Esophagus (tissue), 2 donors: ENCODE results near the gene FHOD3. TPM values are rescaled to one million over a fixed set of nuclear protein-coding genes. Genes with fewer than 3 reads are reported as not detected.
"Not testable (repeated sequence)": the region's sequence is repeated elsewhere in the genome, so short reads cannot be mapped to it uniquely, and the experiment has no call there.

Source experiments
- H3K27ac ChIP-seq, 2 donors: one replicate each; pipeline ENCODE4 v1.5.1; 2013; ENCODE audit warnings: low read depth in 2 of 2, mild to moderate bottlenecking in 2 of 2, inconsistent platforms in 1 of 2, low read length in 1 of 2, moderate library complexity in 1 of 2
- H3K27me3 ChIP-seq, 2 donors: one replicate each; pipeline ENCODE4 v1.6.1; 2013; ENCODE audit warnings: low read length in 2 of 2, control low read depth in 1 of 2, mild to moderate bottlenecking in 1 of 2; ENCODE audit not compliant: insufficient read depth in 2 of 2, control insufficient read depth in 1 of 2
- H3K36me3 ChIP-seq, 2 donors: one replicate each; pipeline ENCODE4 v1.6.1; 2013; ENCODE audit warnings: low read length in 1 of 2; ENCODE audit not compliant: control insufficient read depth in 2 of 2, insufficient read depth in 2 of 2
- H3K4me1 ChIP-seq, 2 donors: one replicate each; pipeline ENCODE4 v1.6.1; 2013; ENCODE audit warnings: low read length in 1 of 2; ENCODE audit not compliant: control insufficient read depth in 2 of 2, insufficient read depth in 2 of 2
- H3K4me3 ChIP-seq, 2 donors: one replicate each; pipeline ENCODE4 v1.5.1; 2013; ENCODE audit warnings: low read length in 2 of 2, mild to moderate bottlenecking in 2 of 2, low read depth in 1 of 2, moderate library complexity in 1 of 2
- H3K9me3 ChIP-seq, 2 donors: one replicate each; pipeline ENCODE4 v1.6.1; 2013; ENCODE audit warnings: mild to moderate bottlenecking in 2 of 2, low read depth in 1 of 2, low read length in 1 of 2, moderate library complexity in 1 of 2; ENCODE audit not compliant: control insufficient read depth in 2 of 2, insufficient read depth in 1 of 2
- WGBS, 2 donors: extraction: QIAGEN DNeasy Blood & Tissue Kit; methylation state at CpG; one replicate each; pipeline ENCODE4 v1.1.7; 2013; 5-methylcytosine and 5-hydroxymethylcytosine counted together
- polyA plus RNA-seq, 2 donors: library from polyadenylated mRNA; stranded (reverse); fragments of 200-250 nt; gene quantifications; one replicate each; pipeline ENCODE4 v1.2.3, GENCODE V29; 2013
- donor health status: healthy with polysubstance abuse.
- donor health status: Bipolar disorder and iron deficiency.

FHOD3 gene
- polyA plus RNA-seq, 2 donors = 3.7 to 11.1 TPM

DNA sequence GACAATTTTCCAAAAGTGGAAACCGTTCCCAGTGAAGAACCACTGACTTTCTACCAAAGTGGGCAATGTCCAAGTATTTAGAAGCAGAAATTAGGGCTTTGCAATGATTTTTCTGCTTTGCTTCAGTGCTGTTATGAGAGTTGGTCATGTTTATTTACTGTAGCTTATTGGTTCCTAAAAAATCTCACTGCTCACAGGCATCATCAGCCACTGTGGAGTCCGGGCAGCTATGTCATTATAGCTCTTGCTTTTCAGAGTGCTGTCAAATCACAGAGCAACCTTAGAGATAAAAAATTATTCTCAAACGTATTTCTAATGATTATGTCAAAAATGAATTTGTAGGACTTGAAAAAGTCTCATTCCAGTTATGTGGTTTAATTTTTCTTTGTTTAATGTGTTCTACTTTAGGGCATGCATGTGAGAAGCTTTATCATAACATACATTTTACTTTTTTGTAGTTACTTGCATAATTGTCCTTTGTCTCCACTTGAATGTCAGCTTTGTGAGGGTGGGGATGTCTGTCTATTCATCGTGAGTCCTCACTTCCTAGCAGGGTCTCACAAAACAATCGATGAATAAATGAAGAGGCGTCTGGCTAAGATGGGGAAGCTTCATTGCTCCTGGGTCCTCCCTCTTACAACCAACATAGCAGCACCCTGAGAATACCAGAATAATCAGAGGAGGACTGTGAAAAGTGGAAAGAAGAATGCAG lies 413.7 kb downstream of the FHOD3 start:
- no peaks in the 10 kb centered on the region for H3K27me3 ChIP-seq
- WGBS, 2 donors = 70 to 74% methylated on average over 6 of the region's 6 CpGs
- H3K4me1 ChIP-seq = no peaks in the 10 kb centered on the region
- H3K9me3 ChIP-seq = peaks cover 0 to 2% of the 10 kb centered on the region in 2 donors
- H3K4me3 ChIP-seq = no peak overlapping the region
- no peak overlapping the region for H3K27ac ChIP-seq
- H3K36me3 ChIP-seq = peaks cover 0 to 3% of the 10 kb centered on the region in 2 donors

- 56 to 63% methylated on average over 6 of the region's 6 CpGs for WGBS, 2 donors
- Histone ChIP-seq H3K9me3 (peaks cover 0 to 2% of the 10 kb centered on the region in 2 donors), H3K27ac (no peak overlapping the region), H3K4me1 (no peaks in the 10 kb centered on the region), H3K36me3 (peaks cover 0 to 3% of the 10 kb centered on the region in 2 donors), H3K4me3 (no peak overlapping the region), H3K27me3 (no peaks in the 10 kb centered on the region)
These were observed 414.4 kb downstream of the FHOD3 start for GRCh38 chr18:36711813-36712444.

DNA sequence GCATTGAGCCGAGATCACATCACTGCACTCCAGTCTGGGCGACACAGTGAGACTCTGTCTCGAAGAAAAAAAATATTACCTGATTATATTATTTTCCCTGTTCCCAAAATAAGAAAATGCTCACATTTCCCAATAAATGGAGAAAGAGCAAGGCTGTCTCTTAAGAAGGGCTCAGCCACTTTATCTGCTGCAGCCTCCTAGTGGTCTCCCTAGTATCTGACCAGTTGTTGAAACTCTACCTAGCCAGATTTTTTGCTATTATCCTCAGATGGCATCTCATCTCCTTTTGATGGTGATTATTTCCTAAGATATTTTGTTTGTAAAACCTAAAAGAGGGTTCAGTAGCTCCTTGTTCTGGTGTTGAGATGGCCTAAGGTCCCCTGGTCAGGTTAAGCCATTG lies 417.0 kb downstream of the FHOD3 start:
- no peaks in the 10 kb centered on the region for H3K4me1 ChIP-seq
- H3K27me3 ChIP-seq = no peaks in the 10 kb centered on the region
- WGBS, 2 donors = 95 to 97% methylated on average over 3 of the region's 3 CpGs
- H3K4me3 ChIP-seq = no peak overlapping the region
- H3K9me3 ChIP-seq = no peaks in the 10 kb centered on the region
- H3K27ac ChIP-seq = no peak overlapping the region
- no peaks in the 10 kb centered on the region for H3K36me3 ChIP-seq

- no peaks in the 10 kb centered on the region for H3K36me3 ChIP-seq
- H3K9me3 ChIP-seq = no peaks in the 10 kb centered on the region
- no peak overlapping the region for H3K4me3 ChIP-seq
- no peak overlapping the region for H3K27ac ChIP-seq
- no peaks in the 10 kb centered on the region for H3K27me3 ChIP-seq
- H3K4me1 ChIP-seq = no peaks in the 10 kb centered on the region
- WGBS, 2 donors = 85 to 90% methylated on average over 12 of the region's 12 CpGs
These were observed 420.1 kb downstream of the FHOD3 start for GRCh38 chr18:36717422-36718110.

DNA sequence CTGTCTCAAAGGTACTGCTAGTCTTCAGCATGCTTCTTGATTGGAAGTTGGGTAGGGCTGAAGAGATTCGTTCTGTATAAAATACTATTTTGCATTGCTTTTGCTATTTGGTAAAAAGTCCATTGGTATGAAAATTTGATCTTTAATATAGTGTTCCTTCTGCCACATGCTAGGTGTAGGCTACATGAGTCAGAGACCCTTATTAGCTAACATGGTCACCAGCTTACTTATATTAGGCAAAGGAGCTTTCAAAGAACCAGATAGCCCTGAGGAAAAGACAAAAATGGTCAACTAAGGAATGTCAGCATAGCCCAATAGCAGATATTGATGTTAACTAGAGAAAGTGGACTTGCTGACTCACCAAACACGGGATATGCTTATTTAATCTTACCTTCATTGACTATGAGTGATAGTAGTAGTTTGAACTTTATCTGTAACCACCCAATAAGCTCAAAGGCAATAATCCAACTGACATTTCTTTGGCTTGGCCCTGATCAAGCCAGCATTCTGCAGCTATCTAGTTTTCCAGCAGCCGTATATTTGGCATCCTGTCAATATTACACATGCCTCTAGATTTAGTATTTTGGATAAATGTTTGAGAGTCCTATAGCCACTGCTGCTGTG lies 421.3 kb downstream of the FHOD3 start:
- Histone ChIP-seq H3K9me3 (no peaks in the 10 kb centered on the region), H3K4me1 (no peaks in the 10 kb centered on the region), H3K4me3 (no peak overlapping the region), H3K27me3 (no peaks in the 10 kb centered on the region), H3K27ac (no peak overlapping the region), H3K36me3 (no peaks in the 10 kb centered on the region)
- 51 to 63% methylated on average over 3 of the region's 3 CpGs for WGBS, 2 donors

DNA sequence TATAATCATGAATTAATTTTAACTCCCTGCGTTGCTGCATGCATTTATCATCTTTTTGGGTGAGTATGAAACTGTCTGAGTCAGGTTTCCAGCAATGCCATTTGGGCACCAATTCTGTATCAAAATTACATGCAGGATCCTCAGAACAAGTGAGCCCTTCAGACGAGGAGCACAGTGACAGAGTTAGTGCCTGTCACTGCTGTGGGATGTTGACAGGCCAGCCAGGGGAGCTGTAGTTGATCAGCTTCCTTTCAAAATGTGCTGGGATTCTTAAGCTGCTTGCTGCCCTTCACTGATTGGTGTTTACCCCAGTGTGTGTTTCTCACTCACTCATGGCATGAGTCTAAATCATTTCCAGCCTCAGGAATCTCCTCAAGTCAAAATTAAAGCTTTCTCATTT lies 422.1 kb downstream of the FHOD3 start:
- Histone ChIP-seq H3K4me3 (no peak overlapping the region), H3K27me3 (no peaks in the 10 kb centered on the region), H3K36me3 (no peaks in the 10 kb centered on the region), H3K9me3 (no peaks in the 10 kb centered on the region), H3K27ac (no peak overlapping the region), H3K4me1 (peaks cover 0 to 6% of the 10 kb centered on the region in 2 donors)
- 65 to 74% methylated on average over 2 of the region's 2 CpGs for WGBS, 2 donors

DNA sequence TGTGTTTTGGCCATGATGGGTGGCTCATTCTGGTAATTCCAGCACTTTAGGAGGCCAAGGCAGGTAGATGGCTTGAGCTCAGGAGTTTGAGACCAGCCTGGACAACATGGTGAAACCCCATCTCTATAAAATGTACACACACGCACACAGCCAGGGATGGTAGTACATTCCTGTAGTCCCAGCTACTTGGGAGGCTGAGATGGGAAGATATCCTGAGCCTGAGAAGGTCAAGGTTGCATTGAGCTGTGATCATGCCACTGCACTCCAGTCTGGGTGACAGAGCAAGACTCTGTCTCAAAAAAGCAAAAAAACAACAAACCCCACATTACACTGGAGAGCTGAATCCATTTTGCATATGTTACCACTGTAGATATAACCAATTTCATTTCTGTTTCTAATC lies 423.8 kb downstream of the FHOD3 start:
- H3K27me3 ChIP-seq, H3K9me3 ChIP-seq, H3K36me3 ChIP-seq, H3K27ac ChIP-seq, H3K4me1 ChIP-seq, H3K4me3 ChIP-seq: not testable (repeated sequence)
- WGBS, 2 donors = 90 to 91% methylated on average over 1 of the region's 1 CpG

- WGBS, 2 donors = 41 to 47% methylated on average over 7 of the region's 7 CpGs
- Histone ChIP-seq H3K4me3 (peak overlapping the region in 1 of 2 donors; percentile 25), H3K27ac (peak overlapping the region; percentile 9 to 79), H3K36me3 (no peaks in the 10 kb centered on the region), H3K4me1 (peaks cover 2 to 8% of the 10 kb centered on the region in 2 donors), H3K27me3 (no peaks in the 10 kb centered on the region), H3K9me3 (no peaks in the 10 kb centered on the region)
These were observed 426.7 kb downstream of the FHOD3 start for GRCh38 chr18:36724169-36724568.

- Histone ChIP-seq H3K4me1 (peaks cover 2 to 8% of the 10 kb centered on the region in 2 donors), H3K27me3 (no peaks in the 10 kb centered on the region), H3K4me3 (peak overlapping the region in 1 of 2 donors; percentile 25), H3K27ac (peak overlapping the region; percentile 38 to 79), H3K9me3 (no peaks in the 10 kb centered on the region), H3K36me3 (no peaks in the 10 kb centered on the region)
- 22 to 56% methylated on average over 8 of the region's 8 CpGs for WGBS, 2 donors
These were observed 427.1 kb downstream of the FHOD3 start for GRCh38 chr18:36724591-36725001.
